Central memory CD8-positive, alpha-beta T cell (primary cell): ENCODE data around the gene PTPRF.

ENCODE experiments used
- ATAC-seq: fragments of 150-1000 bp; cut with Tn5 transposase; replicated peaks from 2 replicates; pipeline ENCODE4 v1.10.0; 2022; ENCODE audit warnings: mild to moderate bottlenecking, moderate FRiP score, moderate number of reproducible peaks; ENCODE audit not compliant: poor library complexity, severe bottlenecking; ENCODE audit errors: extremely low read depth
- DNase-seq, 2 donors: peaks; one replicate each; pipeline ENCODE4 v3.0.0; 2021; ENCODE audit warnings: low spot score in 2 of 2
- H3K27ac Mint-ChIP-seq: one replicate; pipeline ENCODE4 v1.8.0; 2022; ENCODE audit warnings: low read depth, mild to moderate bottlenecking, moderate library complexity, mixed read lengths
- H3K27me3 Mint-ChIP-seq: one replicate; pipeline ENCODE4 v1.8.0; 2022; ENCODE audit warnings: mixed read lengths
- H3K36me3 Mint-ChIP-seq: one replicate; pipeline ENCODE4 v1.8.0; 2022; ENCODE audit warnings: mild to moderate bottlenecking, moderate library complexity, mixed read lengths; ENCODE audit not compliant: insufficient read depth
- H3K4me1 Mint-ChIP-seq: one replicate; pipeline ENCODE4 v1.8.0; 2022; ENCODE audit warnings: mixed read lengths
- H3K4me3 Mint-ChIP-seq: one replicate; pipeline ENCODE4 v1.8.0; 2022; ENCODE audit warnings: mild to moderate bottlenecking, moderate library complexity, mixed read lengths
- H3K9me3 Mint-ChIP-seq: one replicate; pipeline ENCODE4 v1.8.0; 2022; ENCODE audit warnings: mixed read lengths

PTPRF gene

DNA sequence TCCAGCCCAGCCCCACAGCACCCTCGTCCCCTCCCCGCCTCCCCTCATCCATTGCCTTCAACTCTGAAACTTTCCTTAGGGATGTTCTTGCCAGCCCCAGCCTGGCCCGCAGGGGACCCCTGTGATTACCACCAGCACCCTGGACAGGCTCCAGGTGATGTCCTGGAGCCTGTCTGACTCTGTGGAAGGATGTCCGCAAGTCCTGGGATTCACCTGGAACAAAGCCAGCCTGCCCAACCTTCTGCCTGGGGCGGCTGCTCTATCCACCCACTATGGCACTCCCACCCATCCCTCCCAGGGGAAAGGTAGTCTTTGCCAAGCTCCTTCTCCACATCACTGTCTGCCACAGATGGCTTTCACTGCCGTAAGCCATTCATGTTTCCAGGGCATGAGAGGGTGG is 24.4 kb upstream of the PTPRF start:
- Mint-ChIP-seq H3K4me3 (no peak overlapping the region), H3K9me3 (no peaks in the 10 kb centered on the region), H3K36me3 (no peaks in the 10 kb centered on the region), H3K4me1 (no peaks in the 10 kb centered on the region), H3K27ac (no peak overlapping the region), H3K27me3 (peaks cover 56% of the 10 kb centered on the region)
- ATAC-seq (no peak), DNase-seq (no peak)

GRCh38 chr1:43507296-43508295 is 23.1 kb upstream of the PTPRF start:
- no peak for DNase-seq
- H3K9me3 Mint-ChIP-seq = no peaks in the 10 kb centered on the region
- no peak overlapping the region for H3K4me3 Mint-ChIP-seq
- no peaks in the 10 kb centered on the region for H3K36me3 Mint-ChIP-seq
- H3K27ac Mint-ChIP-seq = no peak overlapping the region
- no peak for ATAC-seq
- H3K4me1 Mint-ChIP-seq = no peaks in the 10 kb centered on the region
- H3K27me3 Mint-ChIP-seq = peaks cover 56% of the 10 kb centered on the region

DNA sequence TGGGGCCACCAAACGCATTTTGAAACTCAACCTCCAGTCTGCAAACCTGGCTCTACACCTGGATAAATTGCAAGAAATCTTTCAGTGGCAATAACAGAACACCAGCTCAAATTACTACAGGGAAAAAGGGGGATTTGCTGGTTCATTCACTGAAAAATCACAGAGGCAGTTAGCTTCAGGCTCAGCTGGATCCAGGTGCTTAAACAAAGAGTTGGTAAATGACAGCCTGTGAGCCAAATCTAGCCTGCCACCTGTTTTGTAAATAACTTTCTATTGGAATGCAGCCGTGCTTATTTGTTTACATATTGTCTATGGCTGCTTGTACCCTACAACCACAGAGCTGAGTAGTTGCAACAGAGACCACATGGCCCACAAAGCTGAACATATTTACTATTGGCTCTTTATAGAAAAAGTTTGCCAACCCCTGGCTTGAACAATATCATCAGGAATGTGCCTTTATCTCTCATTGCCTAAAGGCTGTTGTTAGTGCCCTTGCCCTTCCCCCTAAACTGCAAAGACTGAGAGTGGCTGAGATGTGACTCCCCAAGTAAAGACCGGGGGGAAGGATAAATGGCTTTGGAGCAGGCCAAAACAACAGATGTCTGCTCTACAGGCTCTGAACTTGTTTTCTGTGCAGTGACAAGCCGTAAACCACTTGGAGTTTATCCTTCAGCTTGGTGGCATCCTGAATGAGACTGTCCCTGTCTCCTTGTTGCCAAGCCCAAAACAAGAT is 21.5 kb upstream of the PTPRF start:
- H3K27ac Mint-ChIP-seq = no peak overlapping the region
- no peak overlapping the region for H3K4me3 Mint-ChIP-seq
- H3K4me1 Mint-ChIP-seq = no peaks in the 10 kb centered on the region
- H3K36me3 Mint-ChIP-seq = no peaks in the 10 kb centered on the region
- H3K27me3 Mint-ChIP-seq = peaks cover 45% of the 10 kb centered on the region
- no peaks in the 10 kb centered on the region for H3K9me3 Mint-ChIP-seq
- no peak for DNase-seq
- ATAC-seq = no peak

- Mint-ChIP-seq H3K9me3 (no peaks in the 10 kb centered on the region), H3K4me3 (no peak overlapping the region), H3K4me1 (no peaks in the 10 kb centered on the region), H3K27me3 (peaks cover 45% of the 10 kb centered on the region), H3K36me3 (no peaks in the 10 kb centered on the region), H3K27ac (no peak overlapping the region)
- ATAC-seq (no peak), DNase-seq (no peak)
These were observed 20.8 kb upstream of the PTPRF start for GRCh38 chr1:43509740-43510375.

DNA sequence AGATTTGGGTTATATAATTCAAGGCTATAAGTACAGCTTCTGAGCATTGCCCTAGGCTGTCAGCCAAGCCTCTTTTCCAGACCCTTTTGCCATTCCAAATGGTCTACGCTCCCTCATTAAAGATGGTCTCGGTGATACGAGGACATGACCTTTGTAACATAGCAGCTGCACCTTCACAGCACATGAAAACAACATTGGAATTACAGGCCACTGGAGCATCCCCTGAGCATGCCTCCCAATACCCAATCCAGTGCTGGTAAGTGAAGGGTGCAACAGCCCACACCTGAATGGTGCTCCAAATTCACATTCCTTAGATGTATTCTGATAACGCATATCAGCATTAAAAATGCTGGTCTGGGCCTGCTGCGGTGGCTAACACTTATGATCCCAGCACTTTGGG is 20.1 kb upstream of the PTPRF start:
- H3K4me1 Mint-ChIP-seq = no peaks in the 10 kb centered on the region
- H3K27ac Mint-ChIP-seq = no peak overlapping the region
- DNase-seq (no peak), ATAC-seq (no peak)
- no peaks in the 10 kb centered on the region for H3K36me3 Mint-ChIP-seq
- no peak overlapping the region for H3K4me3 Mint-ChIP-seq
- peaks cover 45% of the 10 kb centered on the region for H3K27me3 Mint-ChIP-seq
- H3K9me3 Mint-ChIP-seq = no peaks in the 10 kb centered on the region

GRCh38 chr1:43511394-43511793 is 19.3 kb upstream of the PTPRF start:
- DNase-seq (no peak), ATAC-seq (no peak)
- H3K9me3 Mint-ChIP-seq = no peaks in the 10 kb centered on the region
- H3K27ac Mint-ChIP-seq = no peak overlapping the region
- peaks cover 37% of the 10 kb centered on the region for H3K27me3 Mint-ChIP-seq
- H3K36me3 Mint-ChIP-seq = no peaks in the 10 kb centered on the region
- no peaks in the 10 kb centered on the region for H3K4me1 Mint-ChIP-seq
- no peak overlapping the region for H3K4me3 Mint-ChIP-seq

GRCh38 chr1:43512133-43512532 is 18.6 kb upstream of the PTPRF start:
- no peak for DNase-seq
- no peak overlapping the region for H3K4me3 Mint-ChIP-seq
- H3K27ac Mint-ChIP-seq = no peak overlapping the region
- peaks cover 2% of the 10 kb centered on the region for H3K36me3 Mint-ChIP-seq
- peaks cover 30% of the 10 kb centered on the region for H3K27me3 Mint-ChIP-seq
- H3K9me3 Mint-ChIP-seq = no peaks in the 10 kb centered on the region
- H3K4me1 Mint-ChIP-seq = no peaks in the 10 kb centered on the region
- no peak for ATAC-seq

DNA sequence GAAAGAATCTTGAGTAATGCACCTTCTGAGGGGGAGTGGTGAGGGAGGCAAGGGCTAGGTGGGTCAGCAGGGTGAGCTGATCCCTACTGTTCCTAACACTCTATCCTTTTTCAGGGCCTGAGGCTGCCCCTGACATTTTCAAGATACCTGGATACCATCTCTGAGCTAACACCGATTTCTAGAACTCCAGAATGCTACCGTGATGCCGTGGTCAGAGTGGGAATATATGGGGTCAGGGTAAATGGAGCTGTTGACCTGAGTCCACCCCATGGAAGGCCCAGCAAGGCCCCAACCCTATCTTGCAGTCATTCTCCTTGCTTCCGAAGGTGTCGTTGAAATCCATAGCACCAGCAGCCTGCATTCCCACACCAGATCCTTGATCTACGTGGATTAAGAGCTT is 18.0 kb upstream of the PTPRF start:
- Mint-ChIP-seq H3K4me3 (no peak overlapping the region), H3K9me3 (no peaks in the 10 kb centered on the region), H3K4me1 (no peaks in the 10 kb centered on the region), H3K27ac (no peak overlapping the region), H3K27me3 (peaks cover 25% of the 10 kb centered on the region), H3K36me3 (peaks cover 2% of the 10 kb centered on the region)
- ATAC-seq (no peak), DNase-seq (no peak)

DNA sequence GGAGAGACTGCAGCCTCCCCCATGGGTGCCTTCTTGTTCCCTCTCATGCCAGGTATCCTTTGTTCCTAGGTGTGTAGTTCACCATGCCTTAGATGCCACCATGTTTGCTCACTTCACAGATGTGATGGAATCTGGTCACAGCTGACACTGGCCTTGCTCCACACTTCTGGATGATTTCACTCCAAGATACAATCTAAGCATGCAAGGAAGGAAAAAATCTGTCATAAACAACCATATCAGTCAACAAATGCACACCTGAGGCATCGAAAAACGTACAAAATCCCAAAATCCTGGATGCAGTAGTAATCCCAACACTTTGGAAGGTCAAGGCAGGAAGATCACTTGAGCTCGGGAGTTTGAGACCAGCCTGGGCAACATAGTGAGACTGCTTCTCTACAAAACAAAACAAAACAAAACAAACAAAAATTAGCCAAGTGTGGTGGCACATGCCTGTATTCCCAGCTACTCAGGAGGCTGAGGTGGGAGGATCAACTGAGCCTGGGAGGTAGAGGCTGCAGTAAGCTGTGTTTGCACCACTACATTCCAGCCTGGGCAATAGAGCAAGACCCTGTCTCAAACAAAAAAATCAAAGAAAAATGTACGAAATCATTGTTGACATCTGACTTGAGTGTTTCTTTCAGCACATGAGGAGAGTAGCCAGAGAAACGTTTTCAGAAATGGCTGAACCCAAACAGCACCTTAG is 17.1 kb upstream of the PTPRF start:
- ATAC-seq = no peak
- H3K9me3 Mint-ChIP-seq = no peaks in the 10 kb centered on the region
- DNase-seq = no peak
- H3K4me1 Mint-ChIP-seq = no peaks in the 10 kb centered on the region
- peaks cover 2% of the 10 kb centered on the region for H3K36me3 Mint-ChIP-seq
- H3K27me3 Mint-ChIP-seq = peaks cover 19% of the 10 kb centered on the region
- no peak overlapping the region for H3K4me3 Mint-ChIP-seq
- H3K27ac Mint-ChIP-seq = no peak overlapping the region

DNA sequence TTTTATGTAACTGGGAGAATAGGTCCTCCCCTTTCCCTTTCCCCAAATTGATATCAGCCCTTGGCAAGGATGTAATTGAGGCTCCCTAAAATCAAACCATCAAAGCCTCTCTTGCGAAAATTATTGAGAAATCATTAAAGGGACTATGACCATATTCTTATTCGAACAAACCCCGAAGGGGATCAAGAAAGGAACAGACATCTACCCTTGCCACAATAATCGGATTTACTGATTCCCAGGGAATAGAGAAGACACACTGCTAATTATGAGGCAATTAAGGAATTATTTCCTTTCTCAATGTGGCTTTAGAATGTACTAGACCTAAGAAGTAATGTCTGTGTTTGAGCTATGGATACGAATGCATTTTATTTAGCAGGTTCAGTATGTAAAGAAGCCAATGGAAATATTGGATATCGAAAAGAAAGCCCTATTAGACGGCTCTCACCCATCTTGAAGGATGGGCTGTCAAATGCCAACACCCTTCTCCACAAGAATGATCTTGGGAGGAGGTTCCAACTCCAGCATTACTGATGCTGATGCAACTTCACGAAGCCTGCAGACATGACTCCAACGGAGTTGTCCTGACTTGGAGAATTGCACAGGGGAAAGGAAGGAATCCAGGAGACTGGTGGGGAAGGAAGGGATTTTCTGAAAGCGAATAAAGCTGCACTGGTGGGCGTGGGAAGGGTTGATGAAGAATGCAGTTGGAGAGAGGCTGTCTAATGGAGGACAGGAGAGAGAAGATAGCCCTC is 11.6 kb upstream of the PTPRF start:
- peaks cover 2% of the 10 kb centered on the region for H3K36me3 Mint-ChIP-seq
- no peak overlapping the region for H3K4me3 Mint-ChIP-seq
- no peak overlapping the region for H3K27ac Mint-ChIP-seq
- DNase-seq (no peak), ATAC-seq (no peak)
- H3K9me3 Mint-ChIP-seq = no peaks in the 10 kb centered on the region
- peaks cover 66% of the 10 kb centered on the region for H3K27me3 Mint-ChIP-seq
- H3K4me1 Mint-ChIP-seq = no peaks in the 10 kb centered on the region

DNA sequence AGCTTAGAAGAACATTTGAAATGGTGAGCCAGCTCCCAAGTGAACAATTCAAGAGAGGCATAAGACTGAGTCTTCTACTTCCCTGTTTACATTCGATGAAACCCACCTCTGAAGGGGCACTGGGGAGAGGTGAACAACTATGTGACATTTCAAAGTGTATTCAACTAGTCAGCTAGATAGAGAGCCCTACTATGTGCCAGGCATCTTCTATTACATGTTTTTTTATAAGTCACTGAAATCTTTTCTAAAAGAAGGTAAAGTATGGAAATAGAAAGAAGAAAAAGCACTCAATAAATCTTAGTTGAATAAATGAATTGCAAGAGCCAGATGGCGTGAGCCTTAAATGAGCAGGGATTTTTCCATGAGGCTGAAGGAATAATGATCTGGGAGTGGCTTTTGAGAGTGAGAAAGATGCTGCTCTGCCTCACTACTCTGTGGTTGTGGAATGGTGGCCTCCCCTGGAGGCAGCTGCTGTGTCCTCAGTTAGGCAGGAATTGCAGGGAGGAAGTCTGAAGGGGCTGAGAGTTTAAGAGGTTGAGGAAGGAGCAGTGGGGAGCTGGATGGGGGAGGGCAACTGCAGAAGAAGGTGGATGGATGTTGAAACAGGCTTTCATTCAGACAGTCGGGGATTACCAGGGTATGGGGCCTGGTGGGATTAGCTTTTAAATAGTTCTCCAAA is 10.4 kb upstream of the PTPRF start:
- H3K27me3 Mint-ChIP-seq = peaks cover 70% of the 10 kb centered on the region
- H3K4me1 Mint-ChIP-seq = no peaks in the 10 kb centered on the region
- no peaks in the 10 kb centered on the region for H3K9me3 Mint-ChIP-seq
- peaks cover 2% of the 10 kb centered on the region for H3K36me3 Mint-ChIP-seq
- no peak overlapping the region for H3K4me3 Mint-ChIP-seq
- ATAC-seq (no peak), DNase-seq (no peak)
- no peak overlapping the region for H3K27ac Mint-ChIP-seq
